ENCODE measurements around the gene GHDC.
"Not testable (repeated sequence)": the region's sequence is repeated elsewhere in the genome, so short reads cannot be mapped to it uniquely, and the experiment has no call there.

GHDC gene

GRCh38 chr17:42146911-42147607 lies 47.2 kb downstream of the GHDC start:
- no peak for DNase-seq

- DNase-seq = not testable (repeated sequence)
Observed at GRCh38 chr17:42143138-42143537, 51.2 kb downstream of the GHDC start.

- DNase-seq = peak; percentile 82
Observed at GRCh38 chr17:42142371-42142896, 51.9 kb downstream of the GHDC start.

GRCh38 chr17:42141382-42141781 lies 52.9 kb downstream of the GHDC start:
- DNase-seq = no peak

- not testable (repeated sequence) for DNase-seq
Observed at GRCh38 chr17:42140690-42141089, 53.6 kb downstream of the GHDC start.
